ENCODE measurements around the gene MRTFB. TPM values are rescaled to one million over a fixed set of nuclear protein-coding genes. Genes with fewer than 3 reads are reported as not detected.

Gene MRTFB
- total and polyA plus RNA-seq, 2 of the 13 experiments (the other 11 are each of a cell fraction or from before 2014, with no cell fraction given), result 11.4 to 14.0 TPM

- FAIRE-seq, result no peak
- 46% methylated on average over 6 of the region's 6 CpGs for WGBS (ENCODE audit: low lambda C conversion rate)
- Histone ChIP-seq H3K4me2 (ENCODE audit: low read depth, low read length) (no peak overlapping the region), H2AFZ (ENCODE audit: low read length) (no peak overlapping the region), H3K36me3 (replicated peaks in 1 of 2; ENCODE audit: control insufficient read depth in 1 of 2, insufficient read depth in 2 of 2, low read length in 2 of 2) (no peaks in the 10 kb centered on the region), H3K79me2 (ENCODE audit: insufficient read depth, low read length) (no peaks in the 10 kb centered on the region), H3K27ac (ENCODE audit: extremely low read length, insufficient read depth, low read length) (no peak overlapping the region), H3K4me1 (ENCODE audit: insufficient read depth, low read length) (no peaks in the 10 kb centered on the region), H3K4me3 (replicated peaks in 1 of 3; ENCODE audit: insufficient read depth in 1 of 3, low read depth in 2 of 3, low read length in 3 of 3) (no peak overlapping the region), H3K9ac (ENCODE audit: insufficient read depth, low read depth, low read length) (no peak overlapping the region), H3K9me3 (ENCODE audit: low read length) (no peaks in the 10 kb centered on the region), H4K20me1 (ENCODE audit: insufficient read depth, low read length) (no peaks in the 10 kb centered on the region), H3K27me3 (ENCODE audit: control insufficient read depth in 1 of 2, insufficient read depth in 2 of 2, low read length in 2 of 2) (peaks cover 0 to 15% of the 10 kb centered on the region in 2 experiments; a peak in 1 of 5 replicates)
- TF ChIP-seq IKZF5 (CRISPR knock-in tag; IDR thresholded peaks at IDR 0.05), result no peak
- TF ChIP-seq ZNF629 (CRISPR knock-in tag; conservative IDR thresholded peaks at IDR 0.05), result 0 out of 2 replicates have a peak, but pooled peaks have one; percentile 18
- DNase-seq (ENCODE audit: low spot score), result no peak
- no TSS peak for BruUV-seq (replicated peaks)
- ChIA-PET POLR2A (no interaction called here), CTCF (ENCODE audit: low intra/inter-chr PET ratio, low total read pairs) (no interaction called here)
- no peak for ATAC-seq
- intact Hi-C loops (cut with micrococcal nuclease; ENCODE audit: unreplicated experiment), result no loop called here
- in situ Hi-C loops (cut with HindIII; ENCODE audit: extremely low pct_ligation_motif_present, low pct_unique_long_range_greater_than_20kb), result no loop called here
These were observed 27.8 kb upstream of the MRTFB start for GRCh38 chr16:14043278-14043677.

GRCh38 chr16:14043793-14044192 lies 27.3 kb upstream of the MRTFB start:
- no peak for FAIRE-seq
- H2AFZ ChIP-seq (ENCODE audit: low read length), result no peak overlapping the region
- in situ Hi-C loops (cut with HindIII; ENCODE audit: extremely low pct_ligation_motif_present, low pct_unique_long_range_greater_than_20kb), result no loop called here
- no peak for ATAC-seq
- DNase-seq (ENCODE audit: low spot score), result no peak
- H3K27me3 ChIP-seq (ENCODE audit: control insufficient read depth in 1 of 2, insufficient read depth in 2 of 2, low read length in 2 of 2), result peaks cover 0 to 15% of the 10 kb centered on the region in 2 experiments; a peak in 1 of 5 replicates
- H3K9me3 ChIP-seq (ENCODE audit: low read length), result no peaks in the 10 kb centered on the region
- ChIA-PET POLR2A (no interaction called here), CTCF (ENCODE audit: low intra/inter-chr PET ratio, low total read pairs) (no interaction called here)
- no peak overlapping the region for H3K4me2 ChIP-seq (ENCODE audit: low read depth, low read length)
- BruUV-seq (replicated peaks), result no TSS peak
- H3K4me3 ChIP-seq (replicated peaks in 1 of 3; ENCODE audit: insufficient read depth in 1 of 3, low read depth in 2 of 3, low read length in 3 of 3), result no peak overlapping the region
- no peak overlapping the region for H3K9ac ChIP-seq (ENCODE audit: insufficient read depth, low read depth, low read length)
- intact Hi-C loops (cut with micrococcal nuclease; ENCODE audit: unreplicated experiment), result no loop called here
- H4K20me1 ChIP-seq (ENCODE audit: insufficient read depth, low read length), result no peaks in the 10 kb centered on the region
- WGBS (ENCODE audit: low lambda C conversion rate), result 30% methylated on average over 6 of the region's 6 CpGs
- H3K4me1 ChIP-seq (ENCODE audit: insufficient read depth, low read length), result no peaks in the 10 kb centered on the region
- no peaks in the 10 kb centered on the region for H3K79me2 ChIP-seq (ENCODE audit: insufficient read depth, low read length)
- H3K27ac ChIP-seq (ENCODE audit: extremely low read length, insufficient read depth, low read length), result no peak overlapping the region
- no peaks in the 10 kb centered on the region for H3K36me3 ChIP-seq (replicated peaks in 1 of 2; ENCODE audit: control insufficient read depth in 1 of 2, insufficient read depth in 2 of 2, low read length in 2 of 2)
- TF ChIP-seq USF2 (IDR thresholded peaks at IDR 0.05; ENCODE audit: low read depth, low read length) (no peak), USF2 (CRISPR knock-in tag; IDR thresholded peaks at IDR 0.05; ENCODE audit: borderline replicate concordance) (no peak), SP1 (IDR thresholded peaks at IDR 0.05) (no peak), SP1 (CRISPR knock-in tag; IDR thresholded peaks at IDR 0.05) (no peak), ZNF629 (CRISPR knock-in tag; conservative IDR thresholded peaks at IDR 0.05) (no peak), RBM22 (optimal IDR thresholded peaks at IDR 0.05; ENCODE audit: low read length) (no peak), ZNF549 (CRISPR knock-in tag; IDR thresholded peaks at IDR 0.05) (no peak), ZNF660 (CRISPR knock-in tag; IDR thresholded peaks at IDR 0.05; ENCODE audit: borderline replicate concordance, low read depth) (no peak), ZNF557 (CRISPR knock-in tag; IDR thresholded peaks at IDR 0.05) (no peak), GLI4 (CRISPR knock-in tag; IDR thresholded peaks at IDR 0.05; ENCODE audit: borderline replicate concordance) (no peak)
- TF ChIP-seq, protein P1, sequence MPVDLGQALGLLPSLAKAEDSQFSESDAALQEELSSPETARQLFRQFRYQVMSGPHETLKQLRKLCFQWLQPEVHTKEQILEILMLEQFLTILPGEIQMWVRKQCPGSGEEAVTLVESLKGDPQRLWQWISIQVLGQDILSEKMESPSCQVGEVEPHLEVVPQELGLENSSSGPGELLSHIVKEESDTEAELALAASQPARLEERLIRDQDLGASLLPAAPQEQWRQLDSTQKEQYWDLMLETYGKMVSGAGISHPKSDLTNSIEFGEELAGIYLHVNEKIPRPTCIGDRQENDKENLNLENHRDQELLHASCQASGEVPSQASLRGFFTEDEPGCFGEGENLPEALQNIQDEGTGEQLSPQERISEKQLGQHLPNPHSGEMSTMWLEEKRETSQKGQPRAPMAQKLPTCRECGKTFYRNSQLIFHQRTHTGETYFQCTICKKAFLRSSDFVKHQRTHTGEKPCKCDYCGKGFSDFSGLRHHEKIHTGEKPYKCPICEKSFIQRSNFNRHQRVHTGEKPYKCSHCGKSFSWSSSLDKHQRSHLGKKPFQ (CRISPR knock-in tag; IDR thresholded peaks at IDR 0.05; ENCODE audit: insufficient replicate concordance), result no peak

Data from HepG2 (cell line).